Activated naive CD4-positive, alpha-beta T cell treated with anti-CD3 and anti-CD28 coated beads for 36 hours (primary cell): ENCODE data around the gene TPRG1L. TPM values are rescaled to one million over a fixed set of nuclear protein-coding genes. Genes with fewer than 3 reads are reported as not detected.

ENCODE experiments used
- CTCF ChIA-PET: fragments of 350-600 bp; sonication (Branson Sonifier 250); formaldehyde crosslinking; loops from one replicate; lab custom pipeline; 2021; ENCODE audit warnings: antibody characterized with exemption; lab: Charles Lee
- DNase-seq: peaks from one replicate; pipeline ENCODE4 v3.0.0-alpha.2; 2020
- H3K27ac Mint-ChIP-seq: one replicate; pipeline ENCODE4 v1.8.0; 2021; ENCODE audit warnings: mild to moderate bottlenecking, mixed read lengths
- H3K27me3 Mint-ChIP-seq: one replicate; pipeline ENCODE4 v1.8.0; 2021; ENCODE audit warnings: low read depth, mixed read lengths
- H3K36me3 Mint-ChIP-seq: one replicate; pipeline ENCODE4 v1.8.0; 2021; ENCODE audit warnings: low read depth, mixed read lengths
- H3K4me1 Mint-ChIP-seq: one replicate; pipeline ENCODE4 v1.8.0; 2021; ENCODE audit warnings: low read depth, mixed read lengths
- H3K4me3 Mint-ChIP-seq: one replicate; pipeline ENCODE4 v1.8.0; 2021; ENCODE audit warnings: mild to moderate bottlenecking, moderate library complexity, mixed read lengths
- H3K9me3 Mint-ChIP-seq: one replicate; pipeline ENCODE4 v1.8.0; 2021; ENCODE audit warnings: mixed read lengths
- intact Hi-C: fragments of 100-400 bp; cut with micrococcal nuclease; formaldehyde crosslinking; loops from one replicate; pipeline ENCODE4 v1.15.1; 2023
- total RNA-seq, 2 experiments: library from RNA; stranded (reverse); gene quantifications; one replicate each; pipeline ENCODE4 v1.2.3, GENCODE V29; 2021

Gene TPRG1L
- total RNA-seq, 2 experiments from 2014 or later, result 6.8 TPM

DNA sequence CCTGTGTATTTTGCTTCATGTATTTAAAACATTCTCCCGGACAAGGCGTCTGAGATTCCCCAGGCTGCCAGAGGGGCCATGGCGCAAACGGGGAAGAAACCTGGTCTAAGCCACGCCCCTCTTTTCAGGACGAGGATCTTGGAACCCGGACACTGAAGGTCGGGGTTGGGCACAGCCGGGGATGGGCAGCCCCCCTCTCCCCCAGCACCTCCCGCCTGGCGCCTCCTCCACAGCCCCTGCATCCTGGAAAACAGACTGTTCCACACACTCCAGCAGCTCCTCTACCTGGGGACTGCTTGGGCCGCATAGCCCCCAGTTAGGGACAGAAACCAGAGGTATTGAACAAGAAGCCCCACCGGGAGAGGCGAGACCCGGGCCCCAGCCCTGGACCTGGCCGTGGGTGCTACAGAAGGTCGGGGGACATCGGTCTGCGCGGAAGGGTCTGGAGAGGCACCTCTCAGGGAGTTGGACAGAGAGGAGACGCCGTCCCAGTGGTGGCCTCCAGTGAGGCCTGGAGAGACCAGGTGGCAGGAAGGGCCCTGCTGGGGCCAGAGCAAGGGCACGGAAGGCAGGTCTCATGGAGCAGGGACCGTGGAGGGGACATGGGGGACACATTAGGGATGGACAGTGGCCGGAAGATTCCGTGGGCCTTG lies 32.9 kb downstream of the TPRG1L start:
- H3K27ac Mint-ChIP-seq, result no peak overlapping the region
- no peak for DNase-seq
- H3K36me3 Mint-ChIP-seq, result no peaks in the 10 kb centered on the region
- peaks cover 41% of the 10 kb centered on the region for H3K27me3 Mint-ChIP-seq
- H3K4me3 Mint-ChIP-seq, result no peak overlapping the region
- H3K4me1 Mint-ChIP-seq, result no peaks in the 10 kb centered on the region
- no peaks in the 10 kb centered on the region for H3K9me3 Mint-ChIP-seq
- CTCF ChIA-PET, result no interaction called here
- intact Hi-C loops, result no loop called here

- no peaks in the 10 kb centered on the region for H3K36me3 Mint-ChIP-seq
- no peak overlapping the region for H3K27ac Mint-ChIP-seq
- no peak overlapping the region for H3K4me3 Mint-ChIP-seq
- no peaks in the 10 kb centered on the region for H3K4me1 Mint-ChIP-seq
- CTCF ChIA-PET, result no interaction called here
- H3K27me3 Mint-ChIP-seq, result peaks cover 39% of the 10 kb centered on the region
- intact Hi-C loops, result no loop called here
- DNase-seq, result no peak
- no peaks in the 10 kb centered on the region for H3K9me3 Mint-ChIP-seq
Observed at GRCh38 chr1:3658231-3658615, 33.4 kb downstream of the TPRG1L start.

DNA sequence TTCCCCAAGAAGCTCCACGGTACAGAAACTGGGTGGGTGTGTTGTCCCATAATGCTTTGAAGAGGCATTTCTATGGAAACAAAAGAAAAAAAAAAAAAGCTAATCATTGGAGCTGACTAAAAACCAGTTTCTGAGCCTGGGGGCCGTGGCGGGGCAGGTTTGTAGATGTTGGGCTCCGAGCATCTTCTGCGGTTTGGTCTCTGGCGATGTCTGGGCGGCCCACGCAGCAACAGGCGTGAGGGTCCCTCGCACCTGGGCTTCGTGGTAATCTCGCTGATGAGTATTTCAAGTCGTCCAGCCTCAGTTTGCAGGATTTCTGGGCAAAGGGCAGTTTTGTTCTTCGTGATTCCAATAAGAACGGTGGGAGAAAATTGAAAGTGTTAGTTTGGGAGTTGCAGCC lies 34.3 kb downstream of the TPRG1L start:
- intact Hi-C loops, result no loop called here
- DNase-seq, result no peak
- Mint-ChIP-seq H3K4me1 (no peaks in the 10 kb centered on the region), H3K9me3 (no peaks in the 10 kb centered on the region), H3K27ac (no peak overlapping the region), H3K27me3 (peaks cover 30% of the 10 kb centered on the region), H3K4me3 (no peak overlapping the region), H3K36me3 (no peaks in the 10 kb centered on the region)
- CTCF ChIA-PET, result no interaction called here

GRCh38 chr1:3660704-3661103 lies 35.9 kb downstream of the TPRG1L start:
- no peak overlapping the region for H3K4me3 Mint-ChIP-seq
- no peaks in the 10 kb centered on the region for H3K4me1 Mint-ChIP-seq
- H3K9me3 Mint-ChIP-seq, result no peaks in the 10 kb centered on the region
- no peak overlapping the region for H3K27ac Mint-ChIP-seq
- CTCF ChIA-PET, result no interaction called here
- H3K27me3 Mint-ChIP-seq, result peaks cover 18% of the 10 kb centered on the region
- no peaks in the 10 kb centered on the region for H3K36me3 Mint-ChIP-seq
- DNase-seq, result no peak
- intact Hi-C loops, result no loop called here

GRCh38 chr1:3661631-3662030 lies 36.8 kb downstream of the TPRG1L start:
- Mint-ChIP-seq H3K4me1 (no peaks in the 10 kb centered on the region), H3K9me3 (no peaks in the 10 kb centered on the region), H3K4me3 (no peak overlapping the region), H3K27me3 (peaks cover 16% of the 10 kb centered on the region), H3K27ac (no peak overlapping the region), H3K36me3 (no peaks in the 10 kb centered on the region)
- CTCF ChIA-PET, result no interaction called here
- intact Hi-C loops, result no loop called here
- no peak for DNase-seq

DNA sequence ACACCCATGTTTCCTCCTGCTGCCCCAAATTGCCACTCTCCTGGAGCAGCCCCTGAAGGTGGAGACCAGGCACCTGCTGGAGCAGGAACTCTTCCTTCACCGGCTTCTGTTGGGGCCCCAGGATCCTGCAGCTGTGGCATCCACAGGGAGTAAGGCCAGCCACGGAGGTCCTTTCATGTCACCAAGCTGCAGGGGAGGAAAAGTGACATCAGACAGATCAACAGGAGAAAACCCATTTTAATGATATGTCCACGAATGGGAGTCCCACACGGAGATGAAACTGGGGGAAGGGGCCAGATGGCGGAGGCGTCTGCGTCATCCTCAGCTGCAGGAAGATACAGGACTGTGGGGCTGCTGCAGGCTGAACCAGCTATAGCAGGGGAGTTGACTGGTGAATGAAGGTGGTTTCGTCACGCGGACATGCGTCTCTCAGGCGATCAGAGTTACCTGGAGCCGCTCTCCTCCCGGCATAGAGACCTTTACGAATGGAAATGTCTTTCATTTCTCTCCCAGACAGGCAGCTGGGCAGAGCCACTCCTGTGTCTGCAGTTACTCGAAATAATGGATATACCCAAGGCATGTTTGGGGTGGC lies 37.4 kb downstream of the TPRG1L start:
- H3K36me3 Mint-ChIP-seq, result no peaks in the 10 kb centered on the region
- DNase-seq, result no peak
- CTCF ChIA-PET, result no interaction called here
- no peak overlapping the region for H3K4me3 Mint-ChIP-seq
- H3K27me3 Mint-ChIP-seq, result peaks cover 17% of the 10 kb centered on the region
- no peak overlapping the region for H3K27ac Mint-ChIP-seq
- no peaks in the 10 kb centered on the region for H3K9me3 Mint-ChIP-seq
- intact Hi-C loops, result no loop called here
- no peaks in the 10 kb centered on the region for H3K4me1 Mint-ChIP-seq

DNA sequence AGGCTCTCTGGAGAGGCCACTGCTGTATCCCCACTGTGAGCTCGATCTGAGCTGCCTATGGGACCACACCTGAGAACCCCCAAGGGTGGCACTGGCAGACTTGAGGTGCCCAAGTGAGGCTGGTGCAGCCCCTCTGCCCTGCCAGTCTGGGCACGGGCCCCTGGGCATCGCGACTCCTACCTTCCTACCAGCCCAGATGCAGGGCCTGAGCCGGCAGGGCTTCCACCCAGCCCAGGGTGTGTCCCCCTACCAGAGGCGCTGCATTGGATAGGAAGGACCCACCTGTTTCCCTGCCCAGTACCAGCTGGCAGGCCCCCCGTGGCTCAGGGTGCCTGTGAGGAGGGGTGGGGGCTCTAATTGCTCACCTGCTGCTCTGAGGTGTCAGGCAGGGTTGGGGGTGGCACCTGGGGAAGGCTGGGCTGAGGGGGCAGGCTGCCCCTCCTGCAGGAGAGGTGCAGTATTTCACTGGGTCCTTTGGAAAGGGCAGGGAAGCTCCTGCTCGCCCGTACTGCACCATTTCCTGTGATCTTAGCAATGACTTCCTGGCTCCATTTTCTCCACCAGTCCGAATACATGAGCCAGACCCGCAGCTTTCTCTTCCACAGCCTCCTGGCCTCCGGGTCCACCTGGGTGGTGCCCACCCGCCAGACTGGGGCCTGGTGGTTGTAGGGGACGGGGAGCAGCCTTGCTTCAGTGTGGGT lies 39.3 kb downstream of the TPRG1L start:
- no peak for DNase-seq
- CTCF ChIA-PET, result no interaction called here
- no peaks in the 10 kb centered on the region for H3K36me3 Mint-ChIP-seq
- peaks cover 15% of the 10 kb centered on the region for H3K27me3 Mint-ChIP-seq
- no peak overlapping the region for H3K4me3 Mint-ChIP-seq
- no peak overlapping the region for H3K27ac Mint-ChIP-seq
- intact Hi-C loops, result no loop called here
- no peaks in the 10 kb centered on the region for H3K4me1 Mint-ChIP-seq
- H3K9me3 Mint-ChIP-seq, result no peaks in the 10 kb centered on the region

GRCh38 chr1:3664700-3665375 lies 40.0 kb downstream of the TPRG1L start:
- Mint-ChIP-seq H3K27me3 (peaks cover 13% of the 10 kb centered on the region), H3K9me3 (no peaks in the 10 kb centered on the region), H3K27ac (no peak overlapping the region), H3K36me3 (no peaks in the 10 kb centered on the region), H3K4me1 (no peaks in the 10 kb centered on the region), H3K4me3 (no peak overlapping the region)
- DNase-seq, result no peak
- intact Hi-C loops, result no loop called here
- CTCF ChIA-PET, result no interaction called here

- Mint-ChIP-seq H3K27ac (no peak overlapping the region), H3K36me3 (no peaks in the 10 kb centered on the region), H3K4me1 (no peaks in the 10 kb centered on the region), H3K9me3 (no peaks in the 10 kb centered on the region), H3K27me3 (peaks cover 10% of the 10 kb centered on the region), H3K4me3 (no peak overlapping the region)
- CTCF ChIA-PET, result interaction anchor here (0.6 kb wide), 1 partner anchor 1615 kb away, joined by 4 read pairs; no protein-coding TSS in a partner anchor
- intact Hi-C loops, result no loop called here
- DNase-seq, result no peak
Observed at GRCh38 chr1:3668148-3668547, 43.3 kb downstream of the TPRG1L start.

DNA sequence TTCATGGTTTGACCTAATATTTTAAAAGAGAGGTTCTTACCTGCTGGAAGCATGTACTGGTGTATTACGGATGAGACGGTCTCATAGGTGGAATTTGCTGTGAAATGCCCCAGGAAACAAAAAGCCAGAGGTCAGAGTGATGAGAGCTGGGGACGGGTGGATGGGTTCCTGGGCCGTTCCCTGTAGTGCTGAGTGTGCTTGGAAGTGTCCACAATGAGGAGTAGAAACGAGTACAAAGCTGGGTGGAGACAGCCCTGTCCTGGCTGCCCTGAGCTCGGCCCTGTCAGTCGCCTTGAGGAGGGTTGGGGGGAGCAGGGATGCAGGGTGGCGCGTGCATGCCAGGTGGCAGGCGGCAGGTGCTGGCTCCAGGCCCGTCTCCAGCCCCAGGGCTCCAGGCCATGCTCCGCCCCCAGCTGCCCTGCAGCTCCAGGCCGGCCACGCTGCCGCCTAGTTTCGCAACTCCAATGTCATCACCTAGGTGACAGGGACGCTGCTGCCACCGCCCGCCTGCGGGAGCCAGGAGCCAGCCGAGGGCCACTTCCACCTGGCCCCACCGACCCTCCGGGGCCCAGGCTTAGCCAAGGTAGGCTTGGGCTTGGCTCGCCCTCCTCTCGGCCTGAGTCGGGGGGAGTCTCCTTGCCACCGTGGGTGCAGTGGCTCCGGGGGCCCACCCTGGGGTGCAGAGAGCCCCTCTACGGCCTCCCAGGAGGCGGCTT lies 43.9 kb downstream of the TPRG1L start:
- Mint-ChIP-seq H3K4me1 (no peaks in the 10 kb centered on the region), H3K4me3 (no peak overlapping the region), H3K27ac (no peak overlapping the region), H3K36me3 (no peaks in the 10 kb centered on the region), H3K9me3 (no peaks in the 10 kb centered on the region), H3K27me3 (peaks cover 10% of the 10 kb centered on the region)
- no peak for DNase-seq
- CTCF ChIA-PET, result no interaction called here
- intact Hi-C loops, result no loop called here

DNA sequence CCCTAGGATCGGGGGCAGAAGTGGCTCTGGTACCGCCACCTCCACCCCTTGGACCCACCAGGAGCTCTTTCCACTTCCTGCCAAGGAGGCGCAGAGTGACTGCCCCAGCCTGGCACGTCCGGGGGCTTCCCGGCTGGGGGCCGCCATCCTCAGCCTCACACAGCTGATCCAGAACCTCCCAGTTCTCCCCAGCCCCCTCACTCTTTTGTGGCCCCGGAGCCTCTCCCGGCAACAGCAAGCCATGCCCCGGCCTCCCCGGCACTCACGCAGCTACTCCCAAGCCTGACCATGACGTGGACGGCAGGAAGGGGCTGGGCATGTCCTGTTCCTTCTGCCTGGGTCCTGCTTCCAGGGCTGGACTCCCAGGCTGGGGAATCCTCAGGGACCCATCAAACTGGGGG lies 44.6 kb downstream of the TPRG1L start:
- H3K27ac Mint-ChIP-seq, result no peak overlapping the region
- intact Hi-C loops, result no loop called here
- CTCF ChIA-PET, result no interaction called here
- no peaks in the 10 kb centered on the region for H3K4me1 Mint-ChIP-seq
- H3K27me3 Mint-ChIP-seq, result peaks cover 10% of the 10 kb centered on the region
- no peak for DNase-seq
- no peak overlapping the region for H3K4me3 Mint-ChIP-seq
- no peaks in the 10 kb centered on the region for H3K9me3 Mint-ChIP-seq
- no peaks in the 10 kb centered on the region for H3K36me3 Mint-ChIP-seq

DNA sequence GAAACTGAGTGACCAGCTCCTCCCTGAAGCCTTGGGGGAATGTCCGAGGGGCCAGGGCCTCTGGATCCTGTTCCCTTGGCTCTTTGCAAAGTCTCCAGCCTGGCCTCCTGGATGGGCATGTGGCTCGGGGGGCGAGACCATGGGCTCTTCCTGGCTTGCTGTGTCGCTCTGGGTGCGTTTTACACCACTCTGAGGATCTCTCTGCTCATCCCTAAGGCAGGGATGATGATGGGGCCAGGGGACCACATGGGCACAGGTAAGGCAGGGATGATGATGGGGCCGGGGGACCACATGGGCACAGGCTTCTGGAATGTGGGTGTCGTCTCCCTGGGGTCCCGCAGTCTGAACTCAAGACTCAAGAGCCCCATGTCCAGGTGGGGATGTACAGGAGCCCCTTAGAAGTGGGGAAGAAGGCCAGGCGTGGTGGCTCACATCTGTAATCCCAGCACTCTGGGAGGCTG lies 45.2 kb downstream of the TPRG1L start:
- intact Hi-C loops, result no loop called here
- H3K36me3 Mint-ChIP-seq, result no peaks in the 10 kb centered on the region
- H3K27ac Mint-ChIP-seq, result no peak overlapping the region

More for the DNA sequence above, 45.2 kb downstream of the TPRG1L start:
- Mint-ChIP-seq H3K9me3 (no peaks in the 10 kb centered on the region), H3K4me1 (no peaks in the 10 kb centered on the region), H3K27me3 (peaks cover 10% of the 10 kb centered on the region), H3K4me3 (no peak overlapping the region)
- CTCF ChIA-PET, result no interaction called here
- no peak for DNase-seq
